Epithelial cell of alveolus of lung (primary cell): Measurements from ENCODE around the gene EPG5. TPM values are rescaled to one million over a fixed set of nuclear protein-coding genes. Genes with fewer than 3 reads are reported as not detected.

Experiments
- total RNA-seq: library from RNA; depleted of rRNA; stranded (reverse); fragments of >200 nt; gene quantifications from 2 replicates; pipeline ENCODE4 v1.2.1, GENCODE V29; 2015

The EPG5 gene, protein sequence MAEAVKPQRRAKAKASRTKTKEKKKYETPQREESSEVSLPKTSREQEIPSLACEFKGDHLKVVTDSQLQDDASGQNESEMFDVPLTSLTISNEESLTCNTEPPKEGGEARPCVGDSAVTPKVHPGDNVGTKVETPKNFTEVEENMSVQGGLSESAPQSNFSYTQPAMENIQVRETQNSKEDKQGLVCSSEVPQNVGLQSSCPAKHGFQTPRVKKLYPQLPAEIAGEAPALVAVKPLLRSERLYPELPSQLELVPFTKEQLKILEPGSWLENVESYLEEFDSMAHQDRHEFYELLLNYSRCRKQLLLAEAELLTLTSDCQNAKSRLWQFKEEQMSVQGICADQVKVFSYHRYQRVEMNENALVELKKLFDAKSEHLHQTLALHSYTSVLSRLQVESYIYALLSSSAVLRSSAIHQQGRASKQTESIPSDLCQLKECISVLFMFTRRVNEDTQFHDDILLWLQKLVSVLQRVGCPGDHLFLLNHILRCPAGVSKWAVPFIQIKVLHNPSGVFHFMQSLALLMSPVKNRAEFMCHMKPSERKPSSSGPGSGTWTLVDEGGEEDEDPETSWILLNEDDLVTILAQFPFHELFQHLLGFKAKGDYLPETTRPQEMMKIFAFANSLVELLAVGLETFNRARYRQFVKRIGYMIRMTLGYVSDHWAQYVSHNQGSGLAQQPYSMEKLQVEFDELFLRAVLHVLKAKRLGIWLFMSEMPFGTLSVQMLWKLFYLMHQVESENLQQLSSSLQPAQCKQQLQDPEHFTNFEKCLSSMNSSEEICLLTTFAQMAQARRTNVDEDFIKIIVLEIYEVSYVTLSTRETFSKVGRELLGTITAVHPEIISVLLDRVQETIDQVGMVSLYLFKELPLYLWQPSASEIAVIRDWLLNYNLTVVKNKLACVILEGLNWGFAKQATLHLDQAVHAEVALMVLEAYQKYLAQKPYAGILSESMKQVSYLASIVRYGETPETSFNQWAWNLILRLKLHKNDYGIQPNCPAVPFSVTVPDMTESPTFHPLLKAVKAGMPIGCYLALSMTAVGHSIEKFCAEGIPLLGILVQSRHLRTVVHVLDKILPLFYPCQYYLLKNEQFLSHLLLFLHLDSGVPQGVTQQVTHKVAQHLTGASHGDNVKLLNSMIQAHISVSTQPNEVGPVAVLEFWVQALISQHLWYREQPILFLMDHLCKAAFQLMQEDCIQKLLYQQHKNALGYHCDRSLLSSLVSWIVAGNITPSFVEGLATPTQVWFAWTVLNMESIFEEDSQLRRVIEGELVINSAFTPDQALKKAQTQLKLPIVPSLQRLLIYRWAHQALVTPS (N-terminal part only)
- 12.7 and 20.9 TPM in 2 replicates for total RNA-seq

DNA sequence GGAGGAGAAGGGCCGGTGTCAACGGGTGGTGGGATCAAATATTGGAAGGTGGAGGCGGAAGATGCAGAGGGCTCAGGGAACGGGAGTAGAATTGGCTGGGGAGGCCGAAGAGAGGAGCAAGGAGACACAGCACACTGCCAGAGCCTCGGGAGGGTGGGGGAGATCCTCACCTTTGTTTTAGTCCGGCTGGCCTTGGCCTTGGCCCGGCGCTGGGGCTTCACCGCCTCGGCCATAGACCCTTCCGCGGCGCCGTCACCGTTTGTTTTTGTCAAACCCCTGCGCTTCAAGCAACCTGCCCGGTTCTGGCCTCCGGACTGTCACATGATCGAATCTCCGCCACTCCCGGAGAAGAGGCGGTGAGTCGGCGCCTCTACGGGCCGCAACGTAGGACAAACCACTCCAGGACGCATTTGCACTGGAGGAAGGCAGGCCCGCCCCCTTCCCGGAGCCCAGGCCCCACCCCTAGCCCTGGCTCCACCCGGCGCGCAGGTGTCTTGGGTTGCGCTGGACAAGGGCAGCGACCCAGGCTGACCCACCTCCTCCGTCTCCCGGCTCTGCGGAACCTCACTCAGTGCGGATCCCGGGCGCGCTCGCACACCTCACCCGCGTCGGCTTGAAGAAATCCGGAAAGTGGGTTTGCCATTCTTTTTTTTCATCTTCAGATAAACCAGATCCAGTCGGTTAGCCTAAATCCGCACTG lies at the start of gene EPG5:
Gene EPG5, minus strand, starts transcription at position 323 of the 700 bp plus-strand sequence. Its CDS starts 90 bp downstream, at position 233.

DNA sequence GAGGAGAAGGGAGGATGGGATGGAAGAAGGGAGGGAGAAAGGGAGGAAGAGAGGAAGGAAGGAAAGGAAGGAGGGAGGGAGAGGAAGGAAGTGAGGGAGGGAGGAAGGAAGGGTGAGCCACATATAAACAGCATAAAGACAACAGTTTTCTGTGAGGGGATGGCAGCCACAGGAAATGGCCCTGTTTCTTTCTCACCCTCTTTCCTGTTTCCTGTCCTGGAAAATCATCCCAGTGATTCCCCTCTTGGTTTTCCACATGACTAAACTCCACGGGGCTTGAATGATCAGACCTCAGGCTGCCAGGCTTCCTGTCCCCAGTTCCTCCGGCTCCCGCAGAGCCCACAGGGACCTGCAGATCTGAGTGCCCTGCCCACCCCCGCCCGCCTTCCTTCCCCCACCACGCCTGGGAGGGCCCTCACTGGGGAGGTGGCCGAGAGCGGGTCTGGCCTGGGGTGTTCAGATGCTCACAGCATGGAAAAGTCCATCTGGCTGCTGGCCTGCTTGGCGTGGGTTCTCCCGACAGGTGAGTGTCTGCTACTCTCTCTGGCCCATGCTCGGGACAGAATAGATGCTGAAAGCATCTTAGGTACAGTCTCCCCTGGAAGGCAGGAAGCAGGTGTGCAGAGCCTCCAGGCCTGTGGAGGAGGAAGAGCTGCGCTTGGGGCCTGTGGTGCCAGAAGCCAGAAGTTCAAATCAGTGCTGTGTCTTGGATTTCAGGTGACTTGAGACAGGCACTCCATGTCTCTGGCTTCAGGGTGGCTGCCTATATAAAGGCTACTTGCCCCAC lies 141.7 kb downstream of the EPG5 start, which contains the start of gene SIGLEC15:
Gene SIGLEC15, plus strand, starts transcription at position 418 of the 787 bp plus-strand sequence. Its CDS starts 54 bp downstream, at position 472.

Other genes with a start within 250 kb of the EPG5 start
- gene SLC14A1, start 243.1 kb downstream of the EPG5 start, total RNA-seq: 1.8 TPM in 1 of 2 replicates, not detected in the other
- gene SIGLEC15, start 141.7 kb downstream of the EPG5 start, total RNA-seq: 1.0 TPM in 1 of 2 replicates, not detected in the other
- 3.3 and 11.2 TPM in 2 replicates for gene PSTPIP2, start 104.9 kb upstream of the EPG5 start, total RNA-seq
- 378 and 544 TPM in 2 replicates for gene ATP5F1A, start 131.0 kb upstream of the EPG5 start, total RNA-seq
- gene HAUS1, start 137.1 kb upstream of the EPG5 start, total RNA-seq: 30.5 and 72.9 TPM in 2 replicates